Stomach smooth muscle (tissue), 2 donors: ENCODE results near the gene RTL1.

Source experiments
- H3K27ac ChIP-seq: one replicate; pipeline ENCODE4 v1.7.0; 2013; ENCODE audit warnings: mild to moderate bottlenecking, low read length, inconsistent platforms
- H3K27me3 ChIP-seq, 2 donors: one replicate each; pipeline ENCODE4 v1.7.0; 2013; ENCODE audit warnings: low read length in 2 of 2; ENCODE audit not compliant: insufficient read depth in 2 of 2, control insufficient read depth in 1 of 2
- H3K36me3 ChIP-seq, 2 donors: one replicate each; pipeline ENCODE4 v1.7.0; 2013; ENCODE audit warnings: low read length in 2 of 2; ENCODE audit not compliant: control insufficient read depth in 2 of 2, insufficient read depth in 2 of 2
- H3K4me1 ChIP-seq: one replicate; pipeline ENCODE4 v1.7.0; 2013; ENCODE audit warnings: low read length; ENCODE audit not compliant: control insufficient read depth, insufficient read depth
- H3K4me3 ChIP-seq, 2 donors: one replicate each; pipeline ENCODE4 v1.7.0; 2013; ENCODE audit warnings: low read length in 2 of 2
- H3K9ac ChIP-seq, 2 donors: one replicate each; pipeline ENCODE4 v1.7.0; 2013; ENCODE audit warnings: low read length in 2 of 2, mild to moderate bottlenecking in 1 of 2
- H3K9me3 ChIP-seq, 2 donors: one replicate each; pipeline ENCODE4 v1.7.0; 2013; ENCODE audit warnings: low read length in 2 of 2; ENCODE audit not compliant: control insufficient read depth in 2 of 2
- donor health status: healthy.
- donor health status: Pancreatic carcinoma.

The RTL1 gene

GRCh38 chr14:100898465-100898864 is 5.1 kb downstream of the RTL1 start:
- H3K27me3 ChIP-seq = peaks cover 20 to 32% of the 10 kb centered on the region in 2 donors
- H3K27ac ChIP-seq = no peak overlapping the region
- H3K9me3 ChIP-seq = peaks cover 0 to 5% of the 10 kb centered on the region in 2 donors
- H3K9ac ChIP-seq = no peak overlapping the region
- H3K36me3 ChIP-seq = no peaks in the 10 kb centered on the region
- H3K4me3 ChIP-seq = no peak overlapping the region
- H3K4me1 ChIP-seq = peaks cover 3% of the 10 kb centered on the region

- Histone ChIP-seq H3K36me3 (no peaks in the 10 kb centered on the region), H3K4me1 (peaks cover 3% of the 10 kb centered on the region), H3K4me3 (no peak overlapping the region), H3K9ac (no peak overlapping the region), H3K27me3 (peaks cover 11 to 21% of the 10 kb centered on the region in 2 donors), H3K9me3 (peaks cover 0 to under 1% of the 10 kb centered on the region in 2 donors), H3K27ac (no peak overlapping the region)
These were observed 7.0 kb downstream of the RTL1 start for GRCh38 chr14:100896369-100897060.

GRCh38 chr14:100895411-100895810 is 8.1 kb downstream of the RTL1 start:
- Histone ChIP-seq H3K4me3 (no peak overlapping the region), H3K27me3 (peaks cover 9 to 12% of the 10 kb centered on the region in 2 donors), H3K9ac (no peak overlapping the region), H3K27ac (no peak overlapping the region), H3K4me1 (peaks cover 3% of the 10 kb centered on the region), H3K9me3 (no peaks in the 10 kb centered on the region), H3K36me3 (no peaks in the 10 kb centered on the region)

- Histone ChIP-seq H3K36me3 (no peaks in the 10 kb centered on the region), H3K4me1 (peaks cover 3% of the 10 kb centered on the region), H3K27me3 (peaks cover 8 to 9% of the 10 kb centered on the region in 2 donors), H3K9me3 (no peaks in the 10 kb centered on the region), H3K9ac (no peak overlapping the region), H3K27ac (no peak overlapping the region), H3K4me3 (no peak overlapping the region)
These were observed 9.1 kb downstream of the RTL1 start for GRCh38 chr14:100894416-100894815.

- H3K9ac ChIP-seq = no peak overlapping the region
- H3K9me3 ChIP-seq = no peaks in the 10 kb centered on the region
- H3K36me3 ChIP-seq = no peaks in the 10 kb centered on the region
- no peaks in the 10 kb centered on the region for H3K4me1 ChIP-seq
- H3K27me3 ChIP-seq = peaks cover 7 to 9% of the 10 kb centered on the region in 2 donors
- H3K27ac ChIP-seq = no peak overlapping the region
- no peak overlapping the region for H3K4me3 ChIP-seq
These were observed 9.8 kb downstream of the RTL1 start for GRCh38 chr14:100893760-100894159.

GRCh38 chr14:100893228-100893601 is 10.3 kb downstream of the RTL1 start:
- peaks cover 7 to 9% of the 10 kb centered on the region in 2 donors for H3K27me3 ChIP-seq
- no peak overlapping the region for H3K4me3 ChIP-seq
- H3K9me3 ChIP-seq = no peaks in the 10 kb centered on the region
- no peak overlapping the region for H3K9ac ChIP-seq
- no peak overlapping the region for H3K27ac ChIP-seq
- H3K36me3 ChIP-seq = no peaks in the 10 kb centered on the region
- H3K4me1 ChIP-seq = no peaks in the 10 kb centered on the region

- no peaks in the 10 kb centered on the region for H3K9me3 ChIP-seq
- peaks cover 7 to 9% of the 10 kb centered on the region in 2 donors for H3K27me3 ChIP-seq
- no peak overlapping the region for H3K4me3 ChIP-seq
These were observed 10.9 kb downstream of the RTL1 start for GRCh38 chr14:100892496-100893227.

GRCh38 chr14:100891501-100892445 is 11.7 kb downstream of the RTL1 start:
- no peak overlapping the region for H3K9ac ChIP-seq
- no peaks in the 10 kb centered on the region for H3K36me3 ChIP-seq
- H3K27me3 ChIP-seq = peaks cover 3 to 9% of the 10 kb centered on the region in 2 donors
- no peaks in the 10 kb centered on the region for H3K9me3 ChIP-seq
- no peaks in the 10 kb centered on the region for H3K4me1 ChIP-seq
- no peak overlapping the region for H3K27ac ChIP-seq
- no peak overlapping the region for H3K4me3 ChIP-seq

More at GRCh38 chr14:100892496-100893227, 10.9 kb downstream of the RTL1 start:
- H3K27ac ChIP-seq = no peak overlapping the region
- no peak overlapping the region for H3K9ac ChIP-seq
- no peaks in the 10 kb centered on the region for H3K4me1 ChIP-seq
- no peaks in the 10 kb centered on the region for H3K36me3 ChIP-seq

- H3K36me3 ChIP-seq = no peaks in the 10 kb centered on the region
- H3K9ac ChIP-seq = no peak overlapping the region
- H3K27ac ChIP-seq = no peak overlapping the region
- H3K4me3 ChIP-seq = no peak overlapping the region
- H3K4me1 ChIP-seq = no peaks in the 10 kb centered on the region
- peaks cover 3 to 9% of the 10 kb centered on the region in 2 donors for H3K27me3 ChIP-seq
- H3K9me3 ChIP-seq = no peaks in the 10 kb centered on the region
These were observed 12.5 kb downstream of the RTL1 start for GRCh38 chr14:100891051-100891450.

GRCh38 chr14:100890061-100890850 is 13.3 kb downstream of the RTL1 start:
- no peaks in the 10 kb centered on the region for H3K9me3 ChIP-seq
- H3K27ac ChIP-seq = no peak overlapping the region
- peaks cover 5 to 7% of the 10 kb centered on the region in 2 donors for H3K27me3 ChIP-seq
- no peak overlapping the region for H3K4me3 ChIP-seq
- H3K36me3 ChIP-seq = no peaks in the 10 kb centered on the region
- H3K4me1 ChIP-seq = no peaks in the 10 kb centered on the region
- no peak overlapping the region for H3K9ac ChIP-seq
